Fibroblast of lung (primary cell): ENCODE measurements around the gene PDE6G. TPM values are rescaled to one million over a fixed set of nuclear protein-coding genes. Genes with fewer than 3 reads are reported as not detected.
"Not testable (repeated sequence)": the region's sequence is repeated elsewhere in the genome, so short reads cannot be mapped to it uniquely, and the experiment has no call there.

Experiments used
- DNase-seq, 2 donors: peaks; one replicate each; pipeline versions ENCODE4 v3.0.0 to v3.0.0-alpha.2; 2010; ENCODE audit warnings: low read depth in 2 of 2
- H2AFZ ChIP-seq: 2 replicates; pipeline ENCODE4 v1.5.1; 2012; ENCODE audit warnings: low read length, control low read depth, inconsistent platforms
- H3K27ac ChIP-seq: 2 replicates; pipeline ENCODE4 v1.5.1; 2011; ENCODE audit warnings: low read length, control low read depth; ENCODE audit not compliant: insufficient read depth
- H3K27me3 ChIP-seq: 2 replicates; pipeline ENCODE4 v1.5.1; 2011; ENCODE audit warnings: mild to moderate bottlenecking, low read length; ENCODE audit not compliant: control insufficient read depth, insufficient read depth
- H3K36me3 ChIP-seq: 2 replicates; pipeline ENCODE4 v1.5.1; 2011; ENCODE audit warnings: low read length; ENCODE audit not compliant: control insufficient read depth, insufficient read depth
- H3K4me1 ChIP-seq: 2 replicates; pipeline ENCODE4 v1.5.1; 2011; ENCODE audit warnings: low read length; ENCODE audit not compliant: control insufficient read depth, insufficient read depth; ENCODE audit errors: extremely low read depth
- H3K4me2 ChIP-seq: 2 replicates; pipeline ENCODE4 v1.5.1; 2011; ENCODE audit warnings: low read length, control low read depth; ENCODE audit not compliant: insufficient read depth; ENCODE audit errors: extremely low read depth
- H3K4me3 ChIP-seq, 4 experiments: fragments of 200-600 bp in 1 of 4; sonication (generic) in 1 of 4; replicated peaks in 1 of 4; 2 replicates each; pipeline ENCODE4 v1.5.1; 2011 to 2016; ENCODE audit warnings: low read length in 4 of 4, low read depth in 3 of 4, mild to moderate bottlenecking in 3 of 4, control low read depth in 2 of 4, inconsistent platforms in 1 of 4, mixed read lengths in 1 of 4; ENCODE audit not compliant: insufficient read depth in 1 of 4; ENCODE audit errors: control extremely low read depth in 1 of 4
- H3K79me2 ChIP-seq: 2 replicates; pipeline ENCODE4 v1.5.1; 2012; ENCODE audit warnings: mild to moderate bottlenecking, low read length, inconsistent platforms; ENCODE audit not compliant: control insufficient read depth, insufficient read depth
- H3K9ac ChIP-seq: 2 replicates; pipeline ENCODE4 v1.5.1; 2011; ENCODE audit warnings: mild to moderate bottlenecking, low read length, control low read depth; ENCODE audit not compliant: insufficient read depth
- H3K9me3 ChIP-seq: 2 replicates; pipeline ENCODE4 v1.5.1; 2012; ENCODE audit warnings: low read depth, low read length; ENCODE audit not compliant: control insufficient read depth, insufficient read depth
- H4K20me1 ChIP-seq: 2 replicates; pipeline ENCODE4 v1.5.1; 2011; ENCODE audit warnings: low read length; ENCODE audit not compliant: control insufficient read depth, insufficient read depth; ENCODE audit errors: extremely low read depth
- CTCF ChIP-seq, 2 donors: IDR thresholded peaks in 1 of 2; conservative IDR thresholded peaks in 1 of 2; 1 replicate in 1 of 2; 2 replicates in 1 of 2; pipeline ENCODE4 v1.5.1; 2011 to 2012; ENCODE audit warnings: low read length in 2 of 2, control low read depth in 1 of 2, inconsistent platforms in 1 of 2, low read depth in 1 of 2, mild to moderate bottlenecking in 1 of 2
- EZH2 ChIP-seq: IDR thresholded peaks from 2 replicates; pipeline ENCODE4 v1.5.1; 2012; ENCODE audit warnings: low read length, control low read depth, mild to moderate bottlenecking; ENCODE audit errors: missing control alignments
- polyA plus RNA-seq, 2 donors: library from polyadenylated mRNA; depleted of rRNA in 1 of 2; stranded (reverse) in 1 of 2; unstranded in 1 of 2; fragments of >200 nt; gene quantifications; 2 replicates each; pipeline ENCODE4 v1.2.1, GENCODE V29; 2011 to 2012; ENCODE audit warnings: missing spikeins in 1 of 2
- total RNA-seq: library from RNA; depleted of rRNA; stranded (reverse); fragments of >200 nt; gene quantifications from 2 replicates; pipeline ENCODE4 v1.2.1, GENCODE V29; 2014

Gene PDE6G
- total and polyA plus RNA-seq, 2 donors (not counting 1 experiment from before 2014, with no cell fraction given), result 0.17 to 0.64 TPM

- DNase-seq, result no peak
- Histone ChIP-seq H3K79me2 (peaks cover 47% of the 10 kb centered on the region), H3K4me3 (no peak overlapping the region), H3K9me3 (no peaks in the 10 kb centered on the region), H3K4me1 (peaks cover under 1% of the 10 kb centered on the region), H3K9ac (no peak overlapping the region), H3K36me3 (peaks cover 5% of the 10 kb centered on the region), H4K20me1 (no peaks in the 10 kb centered on the region), H3K4me2 (no peak overlapping the region), H3K27me3 (no peaks in the 10 kb centered on the region), H3K27ac (no peak overlapping the region), H2AFZ (no peak overlapping the region)
- TF ChIP-seq EZH2 (no peak), CTCF (conservative IDR thresholded peaks at IDR 0.05 in 1 of 2, IDR thresholded peaks at IDR 0.05 in 1 of 2; ENCODE audit: low read depth in 1 of 2, low read length in 2 of 2) (no peak)
Measured at GRCh38 chr17:81630274-81630673, 26.1 kb downstream of the PDE6G start.

GRCh38 chr17:81621494-81622130, 34.7 kb downstream of the PDE6G start:
- Histone ChIP-seq H4K20me1 (no peaks in the 10 kb centered on the region), H3K4me1 (no peaks in the 10 kb centered on the region), H3K36me3 (peaks cover 18% of the 10 kb centered on the region), H3K9me3 (no peaks in the 10 kb centered on the region), H3K79me2 (peaks cover 28% of the 10 kb centered on the region), H3K4me2 (no peak overlapping the region), H3K4me3 (no peak overlapping the region), H3K9ac (no peak overlapping the region), H3K27ac (no peak overlapping the region), H3K27me3 (no peaks in the 10 kb centered on the region), H2AFZ (no peak overlapping the region)
- TF ChIP-seq CTCF (conservative IDR thresholded peaks at IDR 0.05 in 1 of 2, IDR thresholded peaks at IDR 0.05 in 1 of 2; ENCODE audit: low read depth in 1 of 2, low read length in 2 of 2) (no peak), EZH2 (no peak)
- peak in 1 of 2 donors; percentile 33 for DNase-seq

GRCh38 chr17:81618307-81618706, 38.0 kb downstream of the PDE6G start:
- DNase-seq, H3K4me1 ChIP-seq: not testable (repeated sequence)

More at GRCh38 chr17:81618307-81618706, 38.0 kb downstream of the PDE6G start:
- H3K4me3 ChIP-seq, H3K4me2 ChIP-seq, H4K20me1 ChIP-seq, H3K27ac ChIP-seq, H3K9ac ChIP-seq, H3K27me3 ChIP-seq, H3K9me3 ChIP-seq, H2AFZ ChIP-seq: not testable (repeated sequence)
- H3K36me3 ChIP-seq, result peaks cover 13% of the 10 kb centered on the region
- peaks cover 46% of the 10 kb centered on the region for H3K79me2 ChIP-seq
